Esophagus squamous epithelium (tissue), 4 donors: ENCODE measurements around the gene RAB44.

ENCODE experiments used
- CTCF ChIP-seq, 6 experiments: fragments of 450-650 bp in 4 of 6; fragments of 200-600 bp in 2 of 6; sonication (generic) in 2 of 6; IDR thresholded peaks; one replicate each; pipeline ENCODE4 v1.5.1; 2016 to 2019; ENCODE audit warnings: antibody characterized with exemption in 6 of 6, mild to moderate bottlenecking in 4 of 6, moderate library complexity in 4 of 6
- POLR2A ChIP-seq, 4 donors: fragments of 450-650 bp; IDR thresholded peaks; one replicate each; pipeline ENCODE4 v1.6.1; 2017; ENCODE audit warnings: antibody characterized with exemption in 4 of 4, mild to moderate bottlenecking in 4 of 4, moderate library complexity in 3 of 4

- no peak for TF ChIP-seq CTCF (IDR thresholded peaks at IDR 0.05)
- no peak for TF ChIP-seq POLR2A (IDR thresholded peaks at IDR 0.05)
Measured at GRCh38 chr6:36691011-36691410, 6.6 kb upstream of the RAB44 start.
